Diencephalon (tissue), 1 donor: ENCODE measurements around the gene INSC. TPM values are rescaled to one million over a fixed set of nuclear protein-coding genes. Genes with fewer than 3 reads are reported as not detected.

Experiments used
- total RNA-seq: library from RNA; depleted of rRNA; stranded (reverse); fragments of >200 nt; gene quantifications from one replicate; pipeline ENCODE4 v1.2.3, GENCODE V29; 2014

Gene INSC
- 0.23 TPM for total RNA-seq

GRCh38 chr11:15114501-15115475 lies at the start of gene INSC:
Gene INSC, plus strand, starts transcription at chr11:15114923. Its CDS starts 34,252 bp downstream, at chr11:15149175.

GRCh38 chr11:15073361-15074205 lies 41.1 kb upstream of the INSC start, which contains the start of gene CALCB:
Gene CALCB, plus strand, starts transcription at chr11:15073593. Its CDS starts 1,126 bp downstream, at chr11:15074719.

Other genes starting within 250 kb of the INSC start
- 23.3 TPM for gene CYP2R1, start 222.7 kb upstream of the INSC start, total RNA-seq
- not detected for gene CALCA, start 142.6 kb upstream of the INSC start, total RNA-seq
- gene CALCB, start 41.3 kb upstream of the INSC start, total RNA-seq: 0.46 TPM